ENCODE measurements around the gene PPL. TPM values are rescaled to one million over a fixed set of nuclear protein-coding genes. Genes with fewer than 3 reads are reported as not detected.

PPL gene
- total and polyA plus RNA-seq, 2 donors (not counting 3 experiments of a cell fraction or from before 2014, with no cell fraction given), result 0.07 to 0.20 TPM

GRCh38 chr16:4945560-4946502, 8.9 kb upstream of the PPL start:
- intact Hi-C loops (cut with micrococcal nuclease), result loop anchor here (1.0 to 2.0 kb wide), 2 partner anchors 10 to 99 kb away; partner anchors contain the start of genes GLYR1 and UBN1
- no peak overlapping the region for H3K4me2 ChIP-seq (ENCODE audit: insufficient read depth, low read length)

GRCh38 chr16:4944333-4945281, 7.7 kb upstream of the PPL start:
- Histone ChIP-seq H3K9me1 (replicated peaks; ENCODE audit: control insufficient read depth, extremely low read depth, insufficient read depth, low read length) (no peaks in the 10 kb centered on the region), H3K9me3 (replicated peaks; ENCODE audit: control insufficient read depth, insufficient read depth, low read length) (no peaks in the 10 kb centered on the region), H2AFZ (ENCODE audit: low read depth, low read length) (no peak overlapping the region), H3K27ac (ENCODE audit: insufficient read depth, low read depth, low read length) (peak overlapping the region; percentile 90), H3K4me3 (replicated peaks in 1 of 3; ENCODE audit: insufficient read depth in 1 of 3, low read depth in 1 of 3, low read length in 3 of 3) (no peak overlapping the region), H3K27me3 (ENCODE audit: control insufficient read depth in 2 of 2, insufficient read depth in 2 of 2, low read length in 2 of 2) (no peaks in the 10 kb centered on the region), H4K20me1 (replicated peaks; ENCODE audit: control insufficient read depth, extremely low read depth, insufficient read depth, low read length) (no peaks in the 10 kb centered on the region), H3K4me2 (ENCODE audit: insufficient read depth, low read length) (peak overlapping the region; percentile 37), H3K36me3 (ENCODE audit: control insufficient read depth in 2 of 2, extremely low read depth in 1 of 2, insufficient read depth in 2 of 2, low read length in 2 of 2) (no peaks in the 10 kb centered on the region), H3K79me2 (ENCODE audit: control insufficient read depth, insufficient read depth, low read length) (no peaks in the 10 kb centered on the region), H3K4me1 (ENCODE audit: control insufficient read depth, extremely low read depth, insufficient read depth, low read length) (peaks cover 33% of the 10 kb centered on the region), H3K9ac (replicated peaks; ENCODE audit: extremely low read depth, insufficient read depth, low read length) (peak overlapping the region; percentile 62)
- TF ChIP-seq FOS (IDR thresholded peaks at IDR 0.05; ENCODE audit: borderline replicate concordance, insufficient read depth, low read length) (peak; percentile 100), MYC (IDR thresholded peaks at IDR 0.05; ENCODE audit: low read depth, low read length) (no peak), EZH2 (IDR thresholded peaks at IDR 0.05; ENCODE audit: borderline replicate concordance, low read depth, low read length, severe bottlenecking) (no peak), JUN (IDR thresholded peaks at IDR 0.05; ENCODE audit: borderline replicate concordance, insufficient read depth, insufficient read length, low read depth) (peak; percentile 94), GATA2 (IDR thresholded peaks at IDR 0.05; ENCODE audit: insufficient read depth, insufficient read length, low read depth, low read length) (no peak), MAX (IDR thresholded peaks at IDR 0.05; ENCODE audit: insufficient read depth, insufficient read length) (peak; percentile 64), POLR2AphosphoS5 (IDR thresholded peaks at IDR 0.05; ENCODE audit: insufficient read depth, low read depth, low read length) (peak; percentile 96), POLR2A (IDR thresholded peaks at IDR 0.05; ENCODE audit: low read depth, low read length) (no peak)
- TF ChIP-seq, protein P1, sequence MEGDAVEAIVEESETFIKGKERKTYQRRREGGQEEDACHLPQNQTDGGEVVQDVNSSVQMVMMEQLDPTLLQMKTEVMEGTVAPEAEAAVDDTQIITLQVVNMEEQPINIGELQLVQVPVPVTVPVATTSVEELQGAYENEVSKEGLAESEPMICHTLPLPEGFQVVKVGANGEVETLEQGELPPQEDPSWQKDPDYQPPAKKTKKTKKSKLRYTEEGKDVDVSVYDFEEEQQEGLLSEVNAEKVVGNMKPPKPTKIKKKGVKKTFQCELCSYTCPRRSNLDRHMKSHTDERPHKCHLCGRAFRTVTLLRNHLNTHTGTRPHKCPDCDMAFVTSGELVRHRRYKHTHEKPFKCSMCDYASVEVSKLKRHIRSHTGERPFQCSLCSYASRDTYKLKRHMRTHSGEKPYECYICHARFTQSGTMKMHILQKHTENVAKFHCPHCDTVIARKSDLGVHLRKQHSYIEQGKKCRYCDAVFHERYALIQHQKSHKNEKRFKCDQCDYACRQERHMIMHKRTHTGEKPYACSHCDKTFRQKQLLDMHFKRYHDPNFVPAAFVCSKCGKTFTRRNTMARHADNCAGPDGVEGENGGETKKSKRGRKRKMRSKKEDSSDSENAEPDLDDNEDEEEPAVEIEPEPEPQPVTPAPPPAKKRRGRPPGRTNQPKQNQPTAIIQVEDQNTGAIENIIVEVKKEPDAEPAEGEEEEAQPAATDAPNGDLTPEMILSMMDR (IDR thresholded peaks at IDR 0.05; ENCODE audit: extremely low read depth in 1 of 2, insufficient read depth in 1 of 2, low read depth in 1 of 2, low read length in 2 of 2), result no peak
- FAIRE-seq (peak; percentile 96), DNase-seq (ENCODE audit: low read depth, low spot score) (peak; percentile 98)
- CTCF ChIA-PET, result interaction anchor here (1.1 kb wide), 1 partner anchor 11 kb away, joined by 5 read pairs; no protein-coding TSS in a partner anchor
- intact Hi-C loops (cut with micrococcal nuclease) (loop anchor here (1.0 to 2.0 kb wide), 2 partner anchors 12 to 98 kb away; partner anchors contain the start of genes GLYR1 and UBN1), dilution Hi-C loops (cut with MboI; ENCODE audit: extremely low pct_ligation_motif_present, low sequenced_read_pairs) (no loop called here)
- no TSS peak for BruUV-seq (replicated peaks)
- POLR2A ChIA-PET, result no interaction called here

More at GRCh38 chr16:4945560-4946502, 8.9 kb upstream of the PPL start:
- H3K4me1 ChIP-seq (ENCODE audit: control insufficient read depth, extremely low read depth, insufficient read depth, low read length), result peaks cover 33% of the 10 kb centered on the region
- no peaks in the 10 kb centered on the region for H3K79me2 ChIP-seq (ENCODE audit: control insufficient read depth, insufficient read depth, low read length)
- TF ChIP-seq FOS (IDR thresholded peaks at IDR 0.05; ENCODE audit: borderline replicate concordance, insufficient read depth, low read length) (peak; percentile 10), EZH2 (IDR thresholded peaks at IDR 0.05; ENCODE audit: borderline replicate concordance, low read depth, low read length, severe bottlenecking) (no peak)
- ChIA-PET POLR2A (no interaction called here), CTCF (no interaction called here)
- dilution Hi-C loops (cut with MboI; ENCODE audit: extremely low pct_ligation_motif_present, low sequenced_read_pairs), result no loop called here
- no peak overlapping the region for H3K4me3 ChIP-seq (replicated peaks in 1 of 3; ENCODE audit: insufficient read depth in 1 of 3, low read depth in 1 of 3, low read length in 3 of 3)
- H4K20me1 ChIP-seq (replicated peaks; ENCODE audit: control insufficient read depth, extremely low read depth, insufficient read depth, low read length), result no peaks in the 10 kb centered on the region
- no peak for DNase-seq (ENCODE audit: low read depth, low spot score)
- H3K36me3 ChIP-seq (ENCODE audit: control insufficient read depth in 2 of 2, extremely low read depth in 1 of 2, insufficient read depth in 2 of 2, low read length in 2 of 2), result no peaks in the 10 kb centered on the region
- no peaks in the 10 kb centered on the region for H3K9me3 ChIP-seq (replicated peaks; ENCODE audit: control insufficient read depth, insufficient read depth, low read length)
- no peak overlapping the region for H3K27ac ChIP-seq (ENCODE audit: insufficient read depth, low read depth, low read length)
- H3K9me1 ChIP-seq (replicated peaks; ENCODE audit: control insufficient read depth, extremely low read depth, insufficient read depth, low read length), result no peaks in the 10 kb centered on the region
- H3K27me3 ChIP-seq (ENCODE audit: control insufficient read depth in 2 of 2, insufficient read depth in 2 of 2, low read length in 2 of 2), result no peaks in the 10 kb centered on the region
- BruUV-seq (replicated peaks), result no TSS peak
- no peak overlapping the region for H3K9ac ChIP-seq (replicated peaks; ENCODE audit: extremely low read depth, insufficient read depth, low read length)
- no peak overlapping the region for H2AFZ ChIP-seq (ENCODE audit: low read depth, low read length)
- FAIRE-seq, result no peak
